GM23338 (cell line): ENCODE data around the gene CLCN6. TPM values are rescaled to one million over a fixed set of nuclear protein-coding genes. Genes with fewer than 3 reads are reported as not detected.

Source experiments
- ATAC-seq: fragments of 200-7000 bp; cut with Tn5 transposase; 3 replicates; pipeline ENCODE4 v1.9.1; 2020
- DNase-seq: peaks from one replicate; pipeline ENCODE4 v3.0.0-alpha.2; 2015; ENCODE audit warnings: low spot score
- H2AFZ ChIP-seq: fragments of 200-600 bp; sonication (generic); 2 replicates; pipeline ENCODE4 v1.8.0; 2016; ENCODE audit warnings: antibody characterized with exemption, mild to moderate bottlenecking, moderate library complexity
- H3F3A ChIP-seq: fragments of 200-600 bp; sonication (generic); replicated peaks from 2 replicates; pipeline ENCODE4 v1.8.0; 2017; ENCODE audit warnings: antibody characterized with exemption, mixed run types, low read depth
- H3K27ac ChIP-seq: fragments of 200-600 bp; sonication (generic); 2 replicates; pipeline ENCODE4 v1.6.1; 2016; ENCODE audit warnings: low read depth
- H3K27me3 ChIP-seq: fragments of 200-600 bp; sonication (generic); 2 replicates; pipeline ENCODE4 v1.8.0; 2016; ENCODE audit warnings: mild to moderate bottlenecking, mixed run types, moderate library complexity; ENCODE audit not compliant: insufficient read depth
- H3K36me3 ChIP-seq: fragments of 200-600 bp; sonication (generic); 2 replicates; pipeline ENCODE4 v1.8.0; 2016; ENCODE audit warnings: mild to moderate bottlenecking; ENCODE audit not compliant: insufficient read depth
- H3K4me1 ChIP-seq: fragments of 200-600 bp; sonication (generic); 2 replicates; pipeline ENCODE4 v1.8.0; 2016; ENCODE audit warnings: mild to moderate bottlenecking, moderate library complexity; ENCODE audit not compliant: insufficient read depth
- H3K4me2 ChIP-seq: fragments of 200-600 bp; sonication (generic); 2 replicates; pipeline ENCODE4 v1.7.1; 2017; ENCODE audit warnings: mixed run types
- H3K4me3 ChIP-seq: fragments of 200-600 bp; sonication (generic); 2 replicates; pipeline ENCODE4 v1.6.1; 2016; ENCODE audit warnings: mixed run types
- H3K79me2 ChIP-seq: fragments of 200-600 bp; sonication (generic); replicated peaks from 2 replicates; pipeline ENCODE4 v1.8.0; 2017; ENCODE audit warnings: mild to moderate bottlenecking; ENCODE audit not compliant: insufficient read depth
- H3K9me2 ChIP-seq: fragments of 200-600 bp; sonication (generic); 2 replicates; pipeline ENCODE4 v1.8.0; 2017; ENCODE audit not compliant: insufficient read depth
- H4K20me1 ChIP-seq: fragments of 200-600 bp; sonication (generic); replicated peaks from 2 replicates; pipeline ENCODE4 v1.8.0; 2017; ENCODE audit warnings: mild to moderate bottlenecking; ENCODE audit not compliant: insufficient read depth
- H3K27ac Mint-ChIP-seq: 2 replicates; pipeline ENCODE4 v1.8.0; 2020; ENCODE audit warnings: inconsistent platforms, mild to moderate bottlenecking, moderate library complexity, mixed read lengths
- H3K27me3 Mint-ChIP-seq: 3 replicates; pipeline ENCODE4 v1.8.0; 2022; ENCODE audit warnings: low read depth, mild to moderate bottlenecking, moderate library complexity, mixed read lengths, inconsistent platforms; ENCODE audit not compliant: insufficient read depth, poor library complexity
- H3K36me3 Mint-ChIP-seq: 3 replicates; pipeline ENCODE4 v1.8.0; 2021; ENCODE audit warnings: low read depth, mild to moderate bottlenecking, inconsistent platforms, moderate library complexity, mixed read lengths
- H3K4me1 Mint-ChIP-seq: 3 replicates; pipeline ENCODE4 v1.8.0; 2020; ENCODE audit warnings: mild to moderate bottlenecking, inconsistent platforms, mixed read lengths
- H3K4me3 Mint-ChIP-seq: 3 replicates; pipeline ENCODE4 v1.8.0; 2021; ENCODE audit warnings: moderate library complexity, mild to moderate bottlenecking, inconsistent platforms, mixed read lengths
- H3K9me3 Mint-ChIP-seq: 3 replicates; pipeline ENCODE4 v1.8.0; 2020; ENCODE audit warnings: moderate library complexity, mild to moderate bottlenecking, inconsistent platforms, mixed read lengths
- CREB1 ChIP-seq: fragments of 250-450 bp; sonication (Bioruptor Pico); IDR thresholded peaks from 2 replicates; pipeline ENCODE4 v1.5.0; 2020; ENCODE audit warnings: low read depth, mild to moderate bottlenecking, moderate library complexity
- CTCF ChIP-seq, 2 experiments: fragments of 200-600 bp in 1 of 2; sonication (generic) in 1 of 2; conservative IDR thresholded peaks; 2 replicates each; pipeline versions ENCODE4 v1.5.1 to v1.6.1; 2016 to 2017; ENCODE audit warnings: antibody characterized with exemption in 2 of 2, low read depth in 2 of 2, mild to moderate bottlenecking in 2 of 2, moderate library complexity in 1 of 2
- EZH2 ChIP-seq: fragments of 200-600 bp; sonication (generic); IDR thresholded peaks from one replicate; pipeline ENCODE4 v1.8.0; 2017; ENCODE audit warnings: antibody characterized with exemption, mild to moderate bottlenecking, low read depth; ENCODE audit not compliant: unreplicated experiment
- NANOG ChIP-seq: IDR thresholded peaks from 2 replicates; pipeline ENCODE4 v1.6.1; 2016; ENCODE audit warnings: antibody characterized with exemption, borderline replicate concordance
- STAT1 ChIP-seq: IDR thresholded peaks from one replicate; pipeline ENCODE4 v1.6.1; 2016; ENCODE audit warnings: antibody characterized with exemption; ENCODE audit not compliant: unreplicated experiment
- ZNF331 ChIP-seq: fragments of 250-450 bp; sonication (Bioruptor Pico); IDR thresholded peaks from 2 replicates; pipeline ENCODE4 v1.5.0; 2020; ENCODE audit warnings: low read depth, mild to moderate bottlenecking, moderate library complexity
- polyA plus RNA-seq: library from polyadenylated mRNA; unstranded; fragments of >200 nt; fragmentation: Nextera tagmentation; extraction: Ambion mirVana; gene quantifications from 2 replicates; pipeline ENCODE4 v1.2.1, GENCODE V29; 2016
- total RNA-seq: library from RNA; depleted of rRNA; stranded (reverse); fragments of >200 nt; shearing (Covaris generic); gene quantifications from 2 replicates; pipeline ENCODE4 v1.2.3, GENCODE V29; 2014

Gene CLCN6
- total and polyA plus RNA-seq, 2 experiments from 2014 or later: 16.0 to 22.6 TPM

- ATAC-seq (no peak), DNase-seq (no peak)
- no peak overlapping the region for H3K4me2 ChIP-seq
- H3F3A ChIP-seq: peaks cover 17% of the 10 kb centered on the region; the same call in 1 of the 2 replicates
- H3K27ac ChIP-seq: no peak overlapping the region
- Mint-ChIP-seq H3K27me3 (no peaks in the 10 kb centered on the region), H3K27ac (no peak overlapping the region), H3K4me3 (no peak overlapping the region), H3K36me3 (peaks cover 65% of the 10 kb centered on the region), H3K4me1 (no peaks in the 10 kb centered on the region), H3K9me3 (no peaks in the 10 kb centered on the region)
- H3K9me2 ChIP-seq: no peaks in the 10 kb centered on the region
- no peaks in the 10 kb centered on the region for H3K79me2 ChIP-seq
- no peaks in the 10 kb centered on the region for H3K4me1 ChIP-seq
- no peak overlapping the region for H3K4me3 ChIP-seq
- no peaks in the 10 kb centered on the region for H3K27me3 ChIP-seq
- H3K36me3 ChIP-seq: peaks cover 59% of the 10 kb centered on the region
- peaks cover 6% of the 10 kb centered on the region; the same call in 1 of the 2 replicates for H4K20me1 ChIP-seq
- TF ChIP-seq STAT1 (no peak), NANOG (no peak)
- H2AFZ ChIP-seq: no peak overlapping the region
These were observed 22.5 kb downstream of the CLCN6 start for GRCh38 chr1:11828511-11828910.

- H3K4me3 Mint-ChIP-seq: no peak overlapping the region
- Histone ChIP-seq H3K4me1 (no peaks in the 10 kb centered on the region), H3K27me3 (no peaks in the 10 kb centered on the region), H3K27ac (no peak overlapping the region), H3K4me2 (no peak overlapping the region), H3K79me2 (no peaks in the 10 kb centered on the region), H3K9me2 (no peaks in the 10 kb centered on the region), H3K4me3 (no peak overlapping the region), H3F3A (peaks cover 29% of the 10 kb centered on the region), H2AFZ (no peak overlapping the region), H3K36me3 (peaks cover 67% of the 10 kb centered on the region), H4K20me1 (peaks cover 15% of the 10 kb centered on the region; the same call in 1 of the 2 replicates)
- H3K27me3 Mint-ChIP-seq: no peaks in the 10 kb centered on the region
- H3K4me1 Mint-ChIP-seq: no peaks in the 10 kb centered on the region
- TF ChIP-seq CTCF (conservative IDR thresholded peaks at IDR 0.05; ENCODE audit: low read depth in 2 of 2): no peak
- TF ChIP-seq CREB1 (CRISPR knock-in tag): no peak
- no peak for DNase-seq
- H3K36me3 Mint-ChIP-seq: peaks cover 75% of the 10 kb centered on the region
- H3K9me3 Mint-ChIP-seq: no peaks in the 10 kb centered on the region
- ATAC-seq: no peak
- H3K27ac Mint-ChIP-seq: no peak overlapping the region
These were observed 26.1 kb downstream of the CLCN6 start for GRCh38 chr1:11831945-11832725.

GRCh38 chr1:11833497-11833896, 27.5 kb downstream of the CLCN6 start:
- Histone ChIP-seq H3K9me2 (no peaks in the 10 kb centered on the region), H3K79me2 (no peaks in the 10 kb centered on the region), H3F3A (peaks cover 42% of the 10 kb centered on the region), H3K4me2 (no peak overlapping the region), H3K36me3 (peaks cover 60% of the 10 kb centered on the region), H4K20me1 (peaks cover 15% of the 10 kb centered on the region; the same call in 1 of the 2 replicates), H3K4me3 (no peak overlapping the region), H3K27ac (no peak overlapping the region), H3K27me3 (no peaks in the 10 kb centered on the region), H3K4me1 (no peaks in the 10 kb centered on the region), H2AFZ (no peak overlapping the region)
- Mint-ChIP-seq H3K27me3 (peaks cover 6% of the 10 kb centered on the region), H3K27ac (no peak overlapping the region), H3K9me3 (no peaks in the 10 kb centered on the region), H3K36me3 (peaks cover 73% of the 10 kb centered on the region), H3K4me3 (no peak overlapping the region), H3K4me1 (no peaks in the 10 kb centered on the region)
- ATAC-seq: no peak
- TF ChIP-seq NANOG (no peak), ZNF331 (CRISPR knock-in tag) (no peak), EZH2 (no peak)
- DNase-seq: no peak
